H9 (cell line): ENCODE results near the gene CD84. TPM values are rescaled to one million over a fixed set of nuclear protein-coding genes. Genes with fewer than 3 reads are reported as not detected.

ENCODE experiments used
- DNase-seq: peaks from one replicate; pipeline ENCODE4 v3.0.0-alpha.2; 2017
- H2AFZ ChIP-seq: one replicate; pipeline ENCODE4 v1.6.1; 2013; ENCODE audit warnings: mild to moderate bottlenecking, low read length, control low read depth, moderate library complexity
- H2AK5ac ChIP-seq: 2 replicates; pipeline ENCODE4 v1.6.1; 2013; ENCODE audit warnings: low read length, control low read depth, mixed read lengths; ENCODE audit not compliant: insufficient read length
- H2BK120ac ChIP-seq: one replicate; pipeline ENCODE4 v1.6.1; 2013; ENCODE audit warnings: low read depth, mild to moderate bottlenecking, low read length, control low read depth, inconsistent platforms; ENCODE audit not compliant: poor library complexity, severe bottlenecking
- H2BK12ac ChIP-seq: 2 replicates; pipeline ENCODE4 v1.6.1; 2013; ENCODE audit warnings: low read length, control low read depth, mixed read lengths, low read depth; ENCODE audit not compliant: insufficient read length
- H2BK15ac ChIP-seq: 2 replicates; pipeline ENCODE4 v1.6.1; 2013; ENCODE audit warnings: low read depth, low read length, control low read depth
- H2BK20ac ChIP-seq: one replicate; pipeline ENCODE4 v1.6.1; 2013; ENCODE audit warnings: low read depth, mild to moderate bottlenecking, low read length, control low read depth, inconsistent platforms; ENCODE audit not compliant: poor library complexity, severe bottlenecking
- H2BK5ac ChIP-seq: 2 replicates; pipeline ENCODE4 v1.6.1; 2013; ENCODE audit warnings: low read length, control low read depth, mixed read lengths; ENCODE audit not compliant: insufficient read length
- H3K14ac ChIP-seq: 2 replicates; pipeline ENCODE4 v1.6.1; 2013; ENCODE audit warnings: low read length, control low read depth; ENCODE audit not compliant: insufficient read depth
- H3K18ac ChIP-seq: 2 replicates; pipeline ENCODE4 v1.6.1; 2013; ENCODE audit warnings: low read depth, mild to moderate bottlenecking, mixed read lengths, low read length, control low read depth; ENCODE audit not compliant: insufficient read length
- H3K23ac ChIP-seq: 2 replicates; pipeline ENCODE4 v1.6.1; 2013; ENCODE audit warnings: low read length, control low read depth, mixed read lengths, low read depth; ENCODE audit not compliant: insufficient read length
- H3K23me2 ChIP-seq: 2 replicates; pipeline ENCODE4 v1.6.1; 2013; ENCODE audit warnings: low read depth, mild to moderate bottlenecking, mixed read lengths, low read length, control low read depth; ENCODE audit not compliant: insufficient read length, poor library complexity, severe bottlenecking
- H3K27ac ChIP-seq: 2 replicates; pipeline ENCODE4 v1.5.1; 2013; ENCODE audit warnings: low read length, control low read depth, mixed read lengths, low read depth; ENCODE audit not compliant: insufficient read length
- H3K27me3 ChIP-seq: 2 replicates; pipeline ENCODE4 v1.6.1; 2013; ENCODE audit warnings: low read length, control low read depth, inconsistent platforms; ENCODE audit not compliant: insufficient read depth
- H3K4ac ChIP-seq: 2 replicates; pipeline ENCODE4 v1.6.1; 2013; ENCODE audit warnings: low read depth, mild to moderate bottlenecking, control low read depth, inconsistent platforms, low read length, moderate library complexity
- H3K4me1 ChIP-seq: 2 replicates; pipeline ENCODE4 v1.6.1; 2013; ENCODE audit warnings: low read length, control low read depth, inconsistent platforms; ENCODE audit not compliant: insufficient read depth
- H3K4me2 ChIP-seq: 2 replicates; pipeline ENCODE4 v1.6.1; 2013; ENCODE audit warnings: low read length, control low read depth, mixed read lengths; ENCODE audit not compliant: insufficient read length, insufficient read depth
- H3K56ac ChIP-seq: 2 replicates; pipeline ENCODE4 v1.6.1; 2013; ENCODE audit warnings: low read depth, mild to moderate bottlenecking, mixed read lengths, low read length, control low read depth; ENCODE audit not compliant: insufficient read length
- H3K79me1 ChIP-seq: 2 replicates; pipeline ENCODE4 v1.6.1; 2013; ENCODE audit warnings: low read depth, mild to moderate bottlenecking, moderate library complexity, low read length, control low read depth, inconsistent platforms; ENCODE audit not compliant: insufficient read depth, poor library complexity, severe bottlenecking
- H3K79me2 ChIP-seq: 2 replicates; pipeline ENCODE4 v1.6.1; 2013; ENCODE audit warnings: low read length, control low read depth, inconsistent platforms; ENCODE audit not compliant: insufficient read depth
- H3K9ac ChIP-seq: 2 replicates; pipeline ENCODE4 v1.6.1; 2013; ENCODE audit warnings: low read length, control low read depth, mixed read lengths; ENCODE audit not compliant: insufficient read length; ENCODE audit errors: extremely low read depth
- H3K9me3 ChIP-seq: one replicate; pipeline ENCODE4 v1.6.1; 2013; ENCODE audit warnings: low read depth, low read length, inconsistent platforms; ENCODE audit not compliant: control insufficient read depth
- H3T11ph ChIP-seq: one replicate; pipeline ENCODE4 v1.6.1; 2013; ENCODE audit warnings: mild to moderate bottlenecking, low read length, control low read depth, inconsistent platforms
- H4K20me1 ChIP-seq: one replicate; pipeline ENCODE4 v1.6.1; 2013; ENCODE audit not compliant: control insufficient read depth, insufficient read length, insufficient read depth
- H4K5ac ChIP-seq: 2 replicates; pipeline ENCODE4 v1.6.1; 2013; ENCODE audit warnings: low read depth, mild to moderate bottlenecking, mixed read lengths, low read length, control low read depth; ENCODE audit not compliant: insufficient read length
- H4K8ac ChIP-seq: replicated peaks from 2 replicates; pipeline ENCODE4 v1.6.1; 2013; ENCODE audit warnings: low read length, control low read depth, mixed read lengths, low read depth; ENCODE audit not compliant: insufficient read length
- H4K91ac ChIP-seq: 2 replicates; pipeline ENCODE4 v1.6.1; 2013; ENCODE audit warnings: low read depth, mild to moderate bottlenecking, moderate library complexity, mixed read lengths, low read length, control low read depth; ENCODE audit not compliant: insufficient read length
- H3K27ac Mint-ChIP-seq, 3 experiments: 2 replicates in 2 of 3; 3 replicates in 1 of 3; pipeline ENCODE4 v1.8.0; 2020 to 2021; ENCODE audit warnings: mixed read lengths in 3 of 3, mild to moderate bottlenecking in 1 of 3, moderate library complexity in 1 of 3
- H3K27me3 Mint-ChIP-seq: 2 replicates; pipeline ENCODE4 v1.8.0; 2021; ENCODE audit warnings: low read depth, mild to moderate bottlenecking, moderate library complexity, mixed read lengths
- H3K36me3 Mint-ChIP-seq, 3 experiments: 2 replicates in 2 of 3; 3 replicates in 1 of 3; pipeline ENCODE4 v1.8.0; 2020 to 2021; ENCODE audit warnings: low read depth in 3 of 3, mixed read lengths in 3 of 3; ENCODE audit not compliant: insufficient read depth in 1 of 3
- H3K4me1 Mint-ChIP-seq, 2 experiments: 2 replicates each; pipeline ENCODE4 v1.8.0; 2020; ENCODE audit warnings: mixed read lengths in 2 of 2
- H3K4me3 Mint-ChIP-seq, 2 experiments: 2 replicates in 1 of 2; 3 replicates in 1 of 2; pipeline ENCODE4 v1.8.0; 2020 to 2021; ENCODE audit warnings: mild to moderate bottlenecking in 2 of 2, mixed read lengths in 2 of 2, moderate library complexity in 1 of 2
- H3K9me3 Mint-ChIP-seq, 2 experiments: 2 replicates in 1 of 2; 3 replicates in 1 of 2; pipeline ENCODE4 v1.8.0; 2020; ENCODE audit warnings: mild to moderate bottlenecking in 2 of 2, mixed read lengths in 2 of 2, moderate library complexity in 1 of 2
- WGBS: extraction: QIAGEN DNeasy Blood & Tissue Kit; methylation state at CpG from one replicate; pipeline ENCODE4 v1.1.7; 2013; ENCODE audit warnings: missing lambda C conversion rate, low lambda C conversion rate, mixed read lengths; ENCODE audit not compliant: insufficient read length; ENCODE audit errors: extremely low coverage; 5-methylcytosine and 5-hydroxymethylcytosine counted together
- total RNA-seq: library from RNA; stranded (reverse); gene quantifications from 2 replicates; pipeline ENCODE4 v1.2.1, GENCODE V29; 2021
- TF ChIP-seq, protein P1 (sequence below): fragments of 200-600 bp; sonication (generic); conservative IDR thresholded peaks from 3 replicates; pipeline ENCODE4 v1.8.0; 2021; ENCODE audit warnings: antibody characterized with exemption, mild to moderate bottlenecking

CD84 gene
- total RNA-seq, 1 experiment from 2014 or later: not detected

DNA sequence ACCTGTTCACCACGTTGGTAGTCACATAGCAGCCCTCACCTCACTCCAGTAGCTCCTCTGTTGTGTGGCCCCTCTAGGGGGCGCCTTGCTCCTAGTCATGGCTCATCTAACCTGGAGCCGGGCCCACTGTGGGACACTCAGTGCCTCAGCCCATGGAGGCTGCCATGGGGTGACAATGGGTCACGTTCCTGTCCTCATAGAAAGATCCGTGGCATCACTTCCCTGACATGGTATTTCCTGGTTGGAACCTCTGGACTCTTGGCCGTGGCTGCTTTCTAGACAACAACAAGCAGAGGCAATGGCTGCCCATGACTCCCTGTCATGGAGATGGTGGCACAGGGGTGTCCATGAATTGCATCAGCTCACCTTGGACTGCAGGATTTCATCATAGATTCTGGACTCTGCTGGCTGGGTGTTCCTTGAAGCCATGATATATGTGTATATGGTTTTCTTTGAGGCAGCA is 28.7 kb downstream of the CD84 start:
- H3K79me2 ChIP-seq: no peaks in the 10 kb centered on the region
- no peak overlapping the region for H3K27ac ChIP-seq
- no peak overlapping the region for H3K4me2 ChIP-seq
- no peak overlapping the region for H3K4ac ChIP-seq
- H3K18ac ChIP-seq: peak overlapping the region; percentile 28
- TF ChIP-seq, protein P1, sequence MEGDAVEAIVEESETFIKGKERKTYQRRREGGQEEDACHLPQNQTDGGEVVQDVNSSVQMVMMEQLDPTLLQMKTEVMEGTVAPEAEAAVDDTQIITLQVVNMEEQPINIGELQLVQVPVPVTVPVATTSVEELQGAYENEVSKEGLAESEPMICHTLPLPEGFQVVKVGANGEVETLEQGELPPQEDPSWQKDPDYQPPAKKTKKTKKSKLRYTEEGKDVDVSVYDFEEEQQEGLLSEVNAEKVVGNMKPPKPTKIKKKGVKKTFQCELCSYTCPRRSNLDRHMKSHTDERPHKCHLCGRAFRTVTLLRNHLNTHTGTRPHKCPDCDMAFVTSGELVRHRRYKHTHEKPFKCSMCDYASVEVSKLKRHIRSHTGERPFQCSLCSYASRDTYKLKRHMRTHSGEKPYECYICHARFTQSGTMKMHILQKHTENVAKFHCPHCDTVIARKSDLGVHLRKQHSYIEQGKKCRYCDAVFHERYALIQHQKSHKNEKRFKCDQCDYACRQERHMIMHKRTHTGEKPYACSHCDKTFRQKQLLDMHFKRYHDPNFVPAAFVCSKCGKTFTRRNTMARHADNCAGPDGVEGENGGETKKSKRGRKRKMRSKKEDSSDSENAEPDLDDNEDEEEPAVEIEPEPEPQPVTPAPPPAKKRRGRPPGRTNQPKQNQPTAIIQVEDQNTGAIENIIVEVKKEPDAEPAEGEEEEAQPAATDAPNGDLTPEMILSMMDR: peak; percentile 70
- no peak overlapping the region for H3K14ac ChIP-seq
- H4K20me1 ChIP-seq: no peaks in the 10 kb centered on the region
- H3K36me3 Mint-ChIP-seq: no peaks in the 10 kb centered on the region
- H4K8ac ChIP-seq: no peak overlapping the region
- no peaks in the 10 kb centered on the region for H3K9me3 ChIP-seq
- H2BK120ac ChIP-seq: no peak overlapping the region
- peak; percentile 68 for DNase-seq
- H3K23me2 ChIP-seq: no peaks in the 10 kb centered on the region
- H3T11ph ChIP-seq: no peak overlapping the region
- H4K5ac ChIP-seq: no peak overlapping the region
- H3K4me3 Mint-ChIP-seq: no peak overlapping the region
- no peak overlapping the region for H2BK12ac ChIP-seq
- H3K4me1 ChIP-seq: no peaks in the 10 kb centered on the region
- no peak overlapping the region for H3K56ac ChIP-seq
- H3K27me3 ChIP-seq: no peaks in the 10 kb centered on the region
- peaks cover 2% of the 10 kb centered on the region; the same call in 1 of the 2 replicates for H3K27me3 Mint-ChIP-seq
- no peak overlapping the region for H4K91ac ChIP-seq
- no peak overlapping the region for H2BK15ac ChIP-seq
- no peaks in the 10 kb centered on the region for H3K79me1 ChIP-seq
- no peaks in the 10 kb centered on the region for H3K9me3 Mint-ChIP-seq
- no peak overlapping the region for H2BK5ac ChIP-seq
- no CpG with 5 or more reads among the region's 6 CpGs for WGBS
- H3K23ac ChIP-seq: no peak overlapping the region
- no peak overlapping the region for H2BK20ac ChIP-seq
- H2AK5ac ChIP-seq: no peak overlapping the region
- no peak overlapping the region for H3K9ac ChIP-seq
- no peak overlapping the region for H3K27ac Mint-ChIP-seq
- 0 out of 4 replicates have a peak, but pooled peaks cover 0 to 2% of the 10 kb centered on the region in 2 experiments for H3K4me1 Mint-ChIP-seq
- H2AFZ ChIP-seq: no peak overlapping the region
